ENCODE results near the gene RER1.
"Not testable (repeated sequence)": the region's sequence is repeated elsewhere in the genome, so short reads cannot be mapped to it uniquely, and the experiment has no call there.

The RER1 gene

GRCh38 chr1:2431518-2431917, 39.9 kb downstream of the RER1 start:
- DNase-seq: no peak

GRCh38 chr1:2432441-2432844, 40.8 kb downstream of the RER1 start:
- no peak for DNase-seq

GRCh38 chr1:2433196-2433595, 41.6 kb downstream of the RER1 start:
- no peak for DNase-seq

GRCh38 chr1:2433936-2434655, 42.5 kb downstream of the RER1 start:
- DNase-seq: no peak

- DNase-seq: no peak
Observed at GRCh38 chr1:2435091-2435490, 43.5 kb downstream of the RER1 start.

- no peak for DNase-seq
Observed at GRCh38 chr1:2435746-2436355, 44.2 kb downstream of the RER1 start.

- no peak for DNase-seq
Observed at GRCh38 chr1:2436876-2437275, 45.2 kb downstream of the RER1 start.

- DNase-seq: no peak
Observed at GRCh38 chr1:2437617-2438016, 46.0 kb downstream of the RER1 start.

GRCh38 chr1:2438038-2438437, 46.4 kb downstream of the RER1 start:
- DNase-seq: no peak

GRCh38 chr1:2438641-2439040, 47.0 kb downstream of the RER1 start:
- no peak for DNase-seq

GRCh38 chr1:2439369-2439768, 47.7 kb downstream of the RER1 start:
- no peak for DNase-seq

- DNase-seq: not testable (repeated sequence)
Observed at GRCh38 chr1:2440346-2440745, 48.7 kb downstream of the RER1 start.

- peak; percentile 28 for DNase-seq
Observed at GRCh38 chr1:2441746-2442145, 50.1 kb downstream of the RER1 start.

GRCh38 chr1:2442661-2443060, 51.0 kb downstream of the RER1 start:
- DNase-seq: no peak

- DNase-seq: peak; percentile 25
Observed at GRCh38 chr1:2443277-2444137, 51.9 kb downstream of the RER1 start.

- no peak for DNase-seq
Observed at GRCh38 chr1:2444138-2444591, 52.5 kb downstream of the RER1 start.

- no peak for DNase-seq
Observed at GRCh38 chr1:2445162-2445822, 53.7 kb downstream of the RER1 start.

GRCh38 chr1:2445823-2446215, 54.2 kb downstream of the RER1 start:
- no peak for DNase-seq

- DNase-seq: no peak
Observed at GRCh38 chr1:2446394-2446793, 54.8 kb downstream of the RER1 start.

GRCh38 chr1:2446861-2447260, 55.2 kb downstream of the RER1 start:
- no peak for DNase-seq

- no peak for DNase-seq
Observed at GRCh38 chr1:2447276-2448097, 55.8 kb downstream of the RER1 start.

GRCh38 chr1:2448098-2448445, 56.4 kb downstream of the RER1 start:
- DNase-seq: no peak

Measured in EL (cell line).